ENCODE results near the gene ALAS2.

ALAS2 gene

DNA sequence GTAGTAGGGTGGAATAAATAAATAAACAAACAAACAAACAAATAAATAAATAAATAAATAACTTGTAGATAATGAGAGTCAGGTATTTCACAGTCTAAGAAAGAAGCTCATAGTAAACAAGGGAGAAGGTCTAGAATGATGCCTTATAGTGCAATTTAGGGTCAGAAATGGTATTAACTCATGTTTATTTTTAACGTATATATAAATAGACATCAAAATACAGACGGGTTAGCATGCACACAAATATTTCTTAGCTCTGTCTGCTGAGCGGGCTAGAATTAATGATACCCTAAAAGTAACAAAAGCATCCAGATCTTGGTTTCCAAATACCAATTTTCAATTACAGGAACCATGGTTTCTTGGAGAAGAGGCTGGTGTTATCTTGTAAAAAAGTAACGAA is 53.4 kb downstream of the ALAS2 start (continued):
- TF ChIP-seq, protein P1, sequence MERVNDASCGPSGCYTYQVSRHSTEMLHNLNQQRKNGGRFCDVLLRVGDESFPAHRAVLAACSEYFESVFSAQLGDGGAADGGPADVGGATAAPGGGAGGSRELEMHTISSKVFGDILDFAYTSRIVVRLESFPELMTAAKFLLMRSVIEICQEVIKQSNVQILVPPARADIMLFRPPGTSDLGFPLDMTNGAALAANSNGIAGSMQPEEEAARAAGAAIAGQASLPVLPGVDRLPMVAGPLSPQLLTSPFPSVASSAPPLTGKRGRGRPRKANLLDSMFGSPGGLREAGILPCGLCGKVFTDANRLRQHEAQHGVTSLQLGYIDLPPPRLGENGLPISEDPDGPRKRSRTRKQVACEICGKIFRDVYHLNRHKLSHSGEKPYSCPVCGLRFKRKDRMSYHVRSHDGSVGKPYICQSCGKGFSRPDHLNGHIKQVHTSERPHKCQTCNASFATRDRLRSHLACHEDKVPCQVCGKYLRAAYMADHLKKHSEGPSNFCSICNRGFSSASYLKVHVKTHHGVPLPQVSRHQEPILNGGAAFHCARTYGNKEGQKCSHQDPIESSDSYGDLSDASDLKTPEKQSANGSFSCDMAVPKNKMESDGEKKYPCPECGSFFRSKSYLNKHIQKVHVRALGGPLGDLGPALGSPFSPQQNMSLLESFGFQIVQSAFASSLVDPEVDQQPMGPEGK (tag by site-specific recombination; IDR thresholded peaks at IDR 0.05), result no peak
- no peak for TF ChIP-seq YY2 (tag by site-specific recombination; IDR thresholded peaks at IDR 0.05)

DNA sequence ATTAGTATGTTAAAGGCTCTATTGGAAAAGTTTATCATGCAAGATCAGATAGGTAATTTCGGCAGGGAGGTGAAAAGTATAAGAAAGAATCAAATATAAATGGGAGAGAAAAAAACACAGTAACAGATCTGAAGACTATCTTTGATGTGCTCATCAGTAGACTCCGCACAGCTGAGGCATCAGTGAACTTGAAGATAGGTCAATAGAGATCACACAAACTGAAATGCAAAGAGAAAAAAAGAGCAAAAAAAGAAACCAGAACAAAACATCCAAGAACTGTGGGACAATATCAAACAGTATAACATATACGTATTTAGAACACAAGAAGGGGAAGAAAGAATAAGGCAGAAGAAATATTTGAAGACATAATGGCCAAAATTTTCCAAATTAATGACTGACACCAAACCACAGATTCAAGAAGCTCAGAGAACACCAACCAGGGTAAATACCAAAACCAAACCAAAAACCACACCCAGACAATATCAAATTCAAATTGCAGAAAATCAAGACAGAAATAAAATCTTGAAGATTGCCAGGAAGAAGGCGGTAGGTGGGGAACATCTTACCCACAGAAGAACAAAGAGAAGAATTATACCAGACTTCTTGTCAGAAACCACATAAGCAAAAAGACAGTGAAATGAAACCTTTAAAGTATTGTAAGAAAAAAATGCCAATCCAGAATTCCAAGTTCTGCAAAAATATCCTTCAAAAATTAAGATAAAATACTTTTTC is 65.8 kb downstream of the ALAS2 start:
- TF ChIP-seq ZNF624 (tag by site-specific recombination; IDR thresholded peaks at IDR 0.05) (no peak), ZIC2 (tag by site-specific recombination; IDR thresholded peaks at IDR 0.05) (no peak)
- Histone ChIP-seq H3K9me3 (ENCODE audit: control insufficient read depth, insufficient read depth, low read depth, low read length) (peaks cover 4% of the 10 kb centered on the region; the same call in 1 of the 2 replicates), H3K4me1 (ENCODE audit: control insufficient read depth, insufficient read depth, low read length) (no peaks in the 10 kb centered on the region), H3K27ac (ENCODE audit: extremely low read depth, low read depth, low read length) (no peak overlapping the region), H3K4me3 (ENCODE audit: low read depth, low read length) (no peak overlapping the region), H3K36me3 (ENCODE audit: control insufficient read depth in 2 of 2, insufficient read depth in 1 of 2, low read length in 2 of 2) (no peaks in the 10 kb centered on the region)
- CTCF ChIA-PET, result no interaction called here
- POLR2A ChIA-PET, result no interaction called here

DNA sequence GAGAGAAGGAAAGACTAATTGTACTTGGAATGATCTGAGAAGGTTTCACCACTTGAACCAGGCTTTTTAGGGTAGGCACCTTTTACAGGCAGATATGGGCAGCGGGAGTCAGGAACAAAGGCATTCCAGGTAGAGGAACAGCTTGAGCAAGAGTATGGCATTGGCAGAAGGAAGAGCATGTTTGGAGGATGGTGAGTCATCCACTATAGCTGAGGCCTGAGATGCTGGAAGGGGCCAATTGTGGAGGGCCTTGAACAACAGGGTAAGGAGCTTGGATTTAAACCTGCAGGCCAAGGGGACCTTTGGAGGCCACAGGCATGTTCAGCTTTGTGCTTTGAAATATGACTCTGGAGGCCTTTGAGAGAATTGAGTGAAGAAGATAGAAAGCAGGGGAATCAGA is 69.0 kb downstream of the ALAS2 start:
- Histone ChIP-seq H3K4me3 (ENCODE audit: low read depth, low read length) (no peak overlapping the region), H3K9me3 (ENCODE audit: control insufficient read depth, insufficient read depth, low read depth, low read length) (no peaks in the 10 kb centered on the region), H3K27ac (ENCODE audit: extremely low read depth, low read depth, low read length) (no peak overlapping the region), H3K4me1 (ENCODE audit: control insufficient read depth, insufficient read depth, low read length) (no peaks in the 10 kb centered on the region), H3K36me3 (ENCODE audit: control insufficient read depth in 2 of 2, insufficient read depth in 1 of 2, low read length in 2 of 2) (no peaks in the 10 kb centered on the region)
- TF ChIP-seq YY1 (tag by site-specific recombination; IDR thresholded peaks at IDR 0.05) (no peak), ZNF660 (tag by site-specific recombination; IDR thresholded peaks at IDR 0.05) (no peak), ZNF121 (tag by site-specific recombination; IDR thresholded peaks at IDR 0.05) (no peak)
- TF ChIP-seq, protein P2, sequence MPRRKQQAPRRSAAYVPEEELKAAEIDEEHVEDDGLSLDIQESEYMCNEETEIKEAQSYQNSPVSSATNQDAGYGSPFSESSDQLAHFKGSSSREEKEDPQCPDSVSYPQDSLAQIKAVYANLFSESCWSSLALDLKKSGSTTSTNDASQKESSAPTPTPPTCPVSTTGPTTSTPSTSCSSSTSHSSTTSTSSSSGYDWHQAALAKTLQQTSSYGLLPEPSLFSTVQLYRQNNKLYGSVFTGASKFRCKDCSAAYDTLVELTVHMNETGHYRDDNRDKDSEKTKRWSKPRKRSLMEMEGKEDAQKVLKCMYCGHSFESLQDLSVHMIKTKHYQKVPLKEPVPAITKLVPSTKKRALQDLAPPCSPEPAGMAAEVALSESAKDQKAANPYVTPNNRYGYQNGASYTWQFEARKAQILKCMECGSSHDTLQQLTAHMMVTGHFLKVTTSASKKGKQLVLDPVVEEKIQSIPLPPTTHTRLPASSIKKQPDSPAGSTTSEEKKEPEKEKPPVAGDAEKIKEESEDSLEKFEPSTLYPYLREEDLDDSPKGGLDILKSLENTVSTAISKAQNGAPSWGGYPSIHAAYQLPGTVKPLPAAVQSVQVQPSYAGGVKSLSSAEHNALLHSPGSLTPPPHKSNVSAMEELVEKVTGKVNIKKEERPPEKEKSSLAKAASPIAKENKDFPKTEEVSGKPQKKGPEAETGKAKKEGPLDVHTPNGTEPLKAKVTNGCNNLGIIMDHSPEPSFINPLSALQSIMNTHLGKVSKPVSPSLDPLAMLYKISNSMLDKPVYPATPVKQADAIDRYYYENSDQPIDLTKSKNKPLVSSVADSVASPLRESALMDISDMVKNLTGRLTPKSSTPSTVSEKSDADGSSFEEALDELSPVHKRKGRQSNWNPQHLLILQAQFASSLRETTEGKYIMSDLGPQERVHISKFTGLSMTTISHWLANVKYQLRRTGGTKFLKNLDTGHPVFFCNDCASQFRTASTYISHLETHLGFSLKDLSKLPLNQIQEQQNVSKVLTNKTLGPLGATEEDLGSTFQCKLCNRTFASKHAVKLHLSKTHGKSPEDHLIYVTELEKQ (tag by site-specific recombination; IDR thresholded peaks at IDR 0.05; ENCODE audit: borderline replicate concordance), result no peak
- CTCF ChIA-PET, result interaction anchor here (0.6 to 0.7 kb wide), 3 partner anchors 32 to 1524 kb away, joined by 3 to 4 read pairs (median 3); partner anchors contain the start of gene PFKFB1
- POLR2A ChIA-PET, result no interaction called here
